Measurements from ENCODE around the gene YTHDC2.

- TF ChIP-seq CTCF (IDR thresholded peaks at IDR 0.05) (no peak), POLR2A (IDR thresholded peaks at IDR 0.05) (no peak)
Observed at GRCh38 chr5:113574417-113574816, 60.9 kb downstream of the YTHDC2 start.

Data from stomach (tissue), 4 donors.